MM.1S (cell line): ENCODE measurements around the gene MBP.

Experiments
- CTCF ChIP-seq: fragments of 300-600 bp; sonication (generic); IDR thresholded peaks from 2 replicates; pipeline ENCODE4 v1.5.1; 2016; ENCODE audit warnings: antibody characterized with exemption, low read length, mixed read lengths
- EZH2 ChIP-seq: fragments of 300-600 bp; sonication (generic); optimal IDR thresholded peaks from 2 replicates; pipeline ENCODE3; 2017; ENCODE audit warnings: low read depth, mild to moderate bottlenecking, antibody characterized with exemption, low read length, mixed read lengths
- EZH2phosphoT487 ChIP-seq: fragments of 300-600 bp; sonication (generic); IDR thresholded peaks from 2 replicates; pipeline ENCODE4 v1.6.1; 2018; ENCODE audit warnings: antibody characterized with exemption, low read length

- no peak for TF ChIP-seq CTCF
- TF ChIP-seq EZH2: no peak
- no peak for TF ChIP-seq EZH2phosphoT487
Observed at GRCh38 chr18:76979111-76979751, 153.4 kb downstream of the MBP start.
